Neural progenitor cell (in vitro differentiated cells): ENCODE data around the gene FBXL14. TPM values are rescaled to one million over a fixed set of nuclear protein-coding genes. Genes with fewer than 3 reads are reported as not detected.
A peak's percentile ranks its signal among the peaks of the same experiment; 100 is the strongest.

Source experiments
- DNase-seq: peaks from one replicate; pipeline ENCODE4 v3.0.0-alpha.2; 2016; ENCODE audit warnings: low spot score
- H2AFZ ChIP-seq: fragments of 200-600 bp; sonication (generic); replicated peaks from 2 replicates; pipeline ENCODE4 v1.6.1; 2016; ENCODE audit warnings: antibody characterized with exemption
- H3F3A ChIP-seq: fragments of 200-600 bp; sonication (generic); 2 replicates; pipeline ENCODE4 v1.6.1; 2016; ENCODE audit warnings: antibody characterized with exemption, low read depth
- H3K27ac ChIP-seq: fragments of 200-600 bp; sonication (generic); 2 replicates; pipeline ENCODE4 v1.5.1; 2016; ENCODE audit warnings: mild to moderate bottlenecking
- H3K27me3 ChIP-seq: fragments of 200-600 bp; sonication (generic); 2 replicates; pipeline ENCODE4 v1.6.1; 2016; ENCODE audit warnings: mild to moderate bottlenecking, moderate library complexity
- H3K36me3 ChIP-seq: fragments of 200-600 bp; sonication (generic); 2 replicates; pipeline ENCODE4 v1.5.1; 2016
- H3K4me1 ChIP-seq: fragments of 200-600 bp; sonication (generic); 2 replicates; pipeline ENCODE4 v1.6.1; 2016; ENCODE audit warnings: mixed run types
- H3K4me2 ChIP-seq: fragments of 200-600 bp; sonication (generic); 2 replicates; pipeline ENCODE4 v1.6.1; 2016
- H3K4me3 ChIP-seq: fragments of 200-600 bp; sonication (generic); 2 replicates; pipeline ENCODE4 v1.5.1; 2016
- H3K79me2 ChIP-seq: fragments of 200-600 bp; sonication (generic); 2 replicates; pipeline ENCODE4 v1.6.1; 2016; ENCODE audit warnings: low read depth
- H3K9ac ChIP-seq: fragments of 200-600 bp; sonication (generic); 2 replicates; pipeline ENCODE4 v1.6.1; 2016
- H3K9me3 ChIP-seq: fragments of 200-600 bp; sonication (generic); 2 replicates; pipeline ENCODE4 v1.5.1; 2016; ENCODE audit warnings: low read depth
- H4K20me1 ChIP-seq: fragments of 200-600 bp; sonication (generic); 2 replicates; pipeline ENCODE4 v1.6.1; 2016; ENCODE audit warnings: low read depth
- H3K27ac Mint-ChIP-seq: 3 replicates; pipeline ENCODE4 v1.8.0; 2021; ENCODE audit warnings: mixed read lengths
- H3K27me3 Mint-ChIP-seq: 2 replicates; pipeline ENCODE4 v1.8.0; 2022; ENCODE audit warnings: low read depth, mild to moderate bottlenecking, inconsistent platforms, moderate library complexity, mixed read lengths; ENCODE audit not compliant: insufficient read depth
- H3K36me3 Mint-ChIP-seq: 3 replicates; pipeline ENCODE4 v1.8.0; 2021; ENCODE audit warnings: mixed read lengths
- H3K4me1 Mint-ChIP-seq: 3 replicates; pipeline ENCODE4 v1.8.0; 2021; ENCODE audit warnings: mixed read lengths
- H3K4me3 Mint-ChIP-seq: 3 replicates; pipeline ENCODE4 v1.8.0; 2021; ENCODE audit warnings: mild to moderate bottlenecking, moderate library complexity, mixed read lengths
- H3K9me3 Mint-ChIP-seq: 3 replicates; pipeline ENCODE4 v1.8.0; 2020; ENCODE audit warnings: mixed read lengths
- CTCF ChIP-seq: fragments of 200-600 bp; sonication (generic); IDR thresholded peaks from 2 replicates; pipeline ENCODE4 v1.5.1; 2017; ENCODE audit warnings: antibody characterized with exemption, mild to moderate bottlenecking
- EZH2 ChIP-seq: fragments of 200-600 bp; sonication (generic); IDR thresholded peaks from 2 replicates; pipeline ENCODE4 v1.6.1; 2017; ENCODE audit warnings: antibody characterized with exemption, mild to moderate bottlenecking, moderate library complexity
- EZH2phosphoT487 ChIP-seq: fragments of 200-600 bp; sonication (generic); IDR thresholded peaks from 2 replicates; pipeline ENCODE4 v1.6.1; 2017; ENCODE audit warnings: antibody characterized with exemption
- total RNA-seq: library from RNA; depleted of rRNA; stranded (reverse); fragments of >200 nt; gene quantifications from 2 replicates; pipeline ENCODE4 v1.2.3, GENCODE V29; 2015; ENCODE audit warnings: low replicate concordance

The FBXL14 gene
- total RNA-seq, 1 donor from 2014 or later: 27.3 TPM

- Histone ChIP-seq H3K4me3 (peak overlapping the region; percentile 86), H3K79me2 (peaks cover 81% of the 10 kb centered on the region), H3K4me2 (peak overlapping the region; percentile 77), H3K9me3 (no peaks in the 10 kb centered on the region), H3K27me3 (peaks cover 17% of the 10 kb centered on the region), H4K20me1 (peaks cover 58% of the 10 kb centered on the region), H3K27ac (no peak overlapping the region), H3K4me1 (peaks cover 25% of the 10 kb centered on the region), H3K36me3 (no peaks in the 10 kb centered on the region), H2AFZ (no peak overlapping the region), H3F3A (peaks cover 51% of the 10 kb centered on the region), H3K9ac (no peak overlapping the region)
- peaks cover 48% of the 10 kb centered on the region for H3K4me1 Mint-ChIP-seq
- DNase-seq: peak; percentile 39
- H3K4me3 Mint-ChIP-seq: peak overlapping the region; percentile 89
- H3K27me3 Mint-ChIP-seq: peaks cover 9% of the 10 kb centered on the region
- H3K27ac Mint-ChIP-seq: peak overlapping the region; percentile 69
- TF ChIP-seq EZH2phosphoT487 (no peak), CTCF (no peak), EZH2 (no peak)
- peaks cover 7% of the 10 kb centered on the region for H3K36me3 Mint-ChIP-seq
- H3K9me3 Mint-ChIP-seq: no peaks in the 10 kb centered on the region
Measured at GRCh38 chr12:1595026-1595561, 713 bp upstream of the FBXL14 start.

DNA sequence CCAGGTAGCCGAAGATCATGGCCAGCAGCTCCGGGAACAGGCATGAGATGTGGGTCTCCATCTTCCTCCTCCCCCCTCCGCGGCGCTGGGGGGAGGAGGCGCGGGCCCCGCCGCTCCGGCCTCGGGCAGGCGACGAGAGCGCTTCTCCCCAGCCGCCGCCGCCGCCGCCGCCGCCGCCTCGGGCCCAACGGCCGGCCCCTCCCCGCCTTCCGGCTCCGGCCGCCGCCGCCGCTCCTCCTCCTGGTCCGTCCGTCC is 448 bp downstream of the FBXL14 start:
- DNase-seq: no peak
- no peaks in the 10 kb centered on the region for H3K9me3 ChIP-seq
- H3K27me3 Mint-ChIP-seq: peaks cover 8% of the 10 kb centered on the region
- H3K79me2 ChIP-seq: peaks cover 92% of the 10 kb centered on the region
- no peak overlapping the region for H3K9ac ChIP-seq
- H3K4me3 ChIP-seq: peak overlapping the region; percentile 86
- no peak overlapping the region for H3K27ac Mint-ChIP-seq
- H3F3A ChIP-seq: peaks cover 60% of the 10 kb centered on the region
- H3K9me3 Mint-ChIP-seq: no peaks in the 10 kb centered on the region
- H3K27ac ChIP-seq: peak overlapping the region; percentile 65
- H4K20me1 ChIP-seq: peaks cover 65% of the 10 kb centered on the region
- peaks cover 17% of the 10 kb centered on the region for H3K27me3 ChIP-seq
- peak overlapping the region; percentile 93 for H3K4me2 ChIP-seq
- TF ChIP-seq EZH2 (no peak), CTCF (no peak), EZH2phosphoT487 (no peak)
- H3K36me3 Mint-ChIP-seq: peaks cover 7% of the 10 kb centered on the region
- peaks cover 29% of the 10 kb centered on the region for H3K4me1 ChIP-seq
- peaks cover 54% of the 10 kb centered on the region for H3K4me1 Mint-ChIP-seq
- H3K4me3 Mint-ChIP-seq: peak overlapping the region; percentile 88
- H3K36me3 ChIP-seq: no peaks in the 10 kb centered on the region
- H2AFZ ChIP-seq: no peak overlapping the region

DNA sequence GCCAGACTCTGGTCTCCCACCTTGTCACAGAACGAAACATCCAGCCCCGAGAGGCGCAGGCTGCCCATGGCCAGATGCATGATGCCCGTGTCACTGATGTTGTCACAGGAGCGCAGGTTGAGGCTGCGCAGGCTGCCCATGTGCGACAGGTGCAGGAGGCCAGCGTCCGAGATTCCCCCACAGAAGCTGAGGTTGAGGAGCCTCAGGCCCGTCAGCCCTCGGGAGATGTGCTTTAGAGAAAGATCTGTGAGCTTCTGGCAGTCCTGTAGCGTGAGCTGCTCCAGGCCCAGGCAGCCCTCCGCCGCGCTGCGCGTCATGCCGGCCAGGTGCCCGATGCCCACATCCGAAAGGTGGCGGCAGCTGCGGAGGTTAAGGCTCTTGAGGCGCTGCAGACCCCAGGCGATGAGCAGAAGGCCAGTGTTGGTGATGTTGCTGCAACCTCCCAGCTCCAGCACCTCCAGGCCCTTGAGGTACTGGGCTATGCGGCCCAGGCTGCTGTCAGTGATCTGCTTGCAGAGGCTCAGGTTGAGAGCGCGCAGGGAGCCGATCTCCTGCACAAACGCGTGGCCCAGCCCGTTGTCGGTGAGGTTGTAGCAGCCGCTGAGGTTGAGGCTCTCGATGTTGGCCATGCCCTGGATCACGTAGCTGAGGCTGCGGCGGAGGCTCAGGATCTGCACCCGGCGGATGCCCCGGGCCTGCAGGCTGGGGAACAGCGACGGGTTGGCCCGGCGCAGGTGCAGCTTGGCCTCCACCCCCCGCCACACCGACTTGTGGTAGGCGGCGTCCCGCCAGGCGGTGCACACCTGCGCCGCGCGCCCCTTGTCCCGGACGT is 991 bp downstream of the FBXL14 start:
- peak overlapping the region; percentile 88 for H3K4me3 Mint-ChIP-seq
- no peak overlapping the region for H3K9ac ChIP-seq
- peaks cover 17% of the 10 kb centered on the region for H3K27me3 ChIP-seq
- peaks cover 59% of the 10 kb centered on the region for H3K4me1 Mint-ChIP-seq
- no peak for TF ChIP-seq CTCF
- peaks cover 35% of the 10 kb centered on the region for H3K4me1 ChIP-seq
- H3K27ac Mint-ChIP-seq: peak overlapping the region; percentile 81
- no peak overlapping the region for H2AFZ ChIP-seq
- H3K36me3 Mint-ChIP-seq: peaks cover 7% of the 10 kb centered on the region
- H3K36me3 ChIP-seq: no peaks in the 10 kb centered on the region
- peaks cover 66% of the 10 kb centered on the region for H4K20me1 ChIP-seq
- H3K4me2 ChIP-seq: peak overlapping the region; percentile 93
- peaks cover 92% of the 10 kb centered on the region for H3K79me2 ChIP-seq
- H3K9me3 ChIP-seq: no peaks in the 10 kb centered on the region
- peak overlapping the region; percentile 86 for H3K4me3 ChIP-seq
- H3F3A ChIP-seq: peaks cover 66% of the 10 kb centered on the region
- peaks cover 8% of the 10 kb centered on the region for H3K27me3 Mint-ChIP-seq
- no peaks in the 10 kb centered on the region for H3K9me3 Mint-ChIP-seq
- peak; percentile 61 for DNase-seq
- H3K27ac ChIP-seq: peak overlapping the region; percentile 2
